ENCODE results near the gene TM4SF20.

The TM4SF20 gene

GRCh38 chr2:227395556-227395955, 16.4 kb upstream of the TM4SF20 start:
- H3K9me3 ChIP-seq: no peaks in the 10 kb centered on the region
- no peak for DNase-seq
- H3K36me3 ChIP-seq: no peaks in the 10 kb centered on the region
- H3K4me1 ChIP-seq: no peaks in the 10 kb centered on the region
- no peak overlapping the region for H3K4me3 ChIP-seq
- H3K27me3 ChIP-seq: no peaks in the 10 kb centered on the region
- H3K27ac ChIP-seq: no peak overlapping the region
- no peak for TF ChIP-seq CTCF (IDR thresholded peaks at IDR 0.05)
- intact Hi-C loops (cut with DNase I; ENCODE audit: low total_unique reads): no loop called here

DNA sequence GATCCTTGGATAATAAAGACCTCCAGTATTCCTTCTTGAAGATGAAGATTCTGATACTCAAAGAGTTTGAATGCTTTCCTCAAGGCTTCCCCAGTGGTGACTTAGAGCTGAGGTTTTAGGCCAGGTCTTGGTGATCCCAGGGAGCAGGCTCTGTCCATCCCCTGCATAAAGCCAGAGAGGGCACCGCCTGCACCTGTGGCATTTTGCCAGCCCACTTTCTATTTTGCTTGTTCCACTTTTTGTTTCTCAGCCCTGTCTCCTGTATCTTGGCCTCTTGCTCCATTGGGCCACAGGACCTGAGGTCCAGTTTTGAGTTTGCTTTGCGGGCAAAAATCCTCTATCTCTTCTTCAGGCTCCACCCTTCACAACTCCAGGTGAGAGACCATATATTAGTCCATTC, 15.3 kb upstream of the TM4SF20 start:
- H3K4me1 ChIP-seq: no peaks in the 10 kb centered on the region
- no peaks in the 10 kb centered on the region for H3K27me3 ChIP-seq
- H3K4me3 ChIP-seq: no peak overlapping the region
- H3K27ac ChIP-seq: no peak overlapping the region
- DNase-seq: no peak
- H3K36me3 ChIP-seq: no peaks in the 10 kb centered on the region
- no peak for TF ChIP-seq CTCF (IDR thresholded peaks at IDR 0.05)
- intact Hi-C loops (cut with DNase I; ENCODE audit: low total_unique reads): no loop called here
- no peaks in the 10 kb centered on the region for H3K9me3 ChIP-seq

- DNase-seq: no peak
- TF ChIP-seq CTCF (IDR thresholded peaks at IDR 0.05): no peak
- Histone ChIP-seq H3K27ac (no peak overlapping the region), H3K36me3 (no peaks in the 10 kb centered on the region), H3K4me3 (no peak overlapping the region), H3K4me1 (no peaks in the 10 kb centered on the region), H3K9me3 (no peaks in the 10 kb centered on the region), H3K27me3 (no peaks in the 10 kb centered on the region)
- intact Hi-C loops (cut with DNase I; ENCODE audit: low total_unique reads): no loop called here
Measured at GRCh38 chr2:227390468-227391256, 11.6 kb upstream of the TM4SF20 start.

DNA sequence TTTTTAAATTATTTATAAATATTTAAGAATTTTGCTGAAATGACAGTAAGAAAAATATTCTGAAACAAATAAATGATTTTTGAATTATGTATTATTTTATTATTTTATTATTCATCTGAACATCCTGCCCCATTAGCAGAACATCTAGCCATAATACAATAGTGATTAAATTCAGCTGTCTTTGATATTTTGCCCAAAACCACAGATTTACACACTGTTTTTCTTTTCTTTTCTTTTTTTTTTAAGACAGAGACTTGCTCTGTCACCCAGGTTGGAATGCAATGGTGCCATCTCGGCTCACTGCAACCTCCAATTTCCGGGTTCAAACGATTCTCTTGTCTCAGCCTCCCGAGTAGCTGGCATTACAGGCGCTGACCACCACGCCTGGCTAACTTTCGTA, 10.6 kb upstream of the TM4SF20 start:
- H3K36me3 ChIP-seq: no peaks in the 10 kb centered on the region
- H3K27me3 ChIP-seq: no peaks in the 10 kb centered on the region
- H3K4me1 ChIP-seq: no peaks in the 10 kb centered on the region
- no peak for TF ChIP-seq CTCF (IDR thresholded peaks at IDR 0.05)
- intact Hi-C loops (cut with DNase I; ENCODE audit: low total_unique reads): no loop called here
- no peak overlapping the region for H3K4me3 ChIP-seq
- no peak for DNase-seq
- H3K27ac ChIP-seq: no peak overlapping the region
- no peaks in the 10 kb centered on the region for H3K9me3 ChIP-seq

GRCh38 chr2:227389231-227389630, 10.1 kb upstream of the TM4SF20 start:
- intact Hi-C loops (cut with DNase I; ENCODE audit: low total_unique reads): no loop called here
- no peak for TF ChIP-seq CTCF (IDR thresholded peaks at IDR 0.05)
- H3K27ac ChIP-seq: no peak overlapping the region

More at GRCh38 chr2:227389231-227389630, 10.1 kb upstream of the TM4SF20 start:
- Histone ChIP-seq H3K4me3 (no peak overlapping the region), H3K9me3 (no peaks in the 10 kb centered on the region), H3K27me3 (no peaks in the 10 kb centered on the region), H3K4me1 (no peaks in the 10 kb centered on the region), H3K36me3 (no peaks in the 10 kb centered on the region)
- no peak for DNase-seq

Measured in tibial artery (tissue), 4 donors.